Skeletal muscle satellite cell (primary cell): ENCODE results near the gene CFAP74.

Experiments
- H3K27me3 ChIP-seq: 2 replicates; pipeline ENCODE4 v1.7.0; 2013; ENCODE audit warnings: low read length; ENCODE audit not compliant: control insufficient read depth, insufficient read depth
- H3K36me3 ChIP-seq: 2 replicates; pipeline ENCODE4 v1.7.0; 2013; ENCODE audit warnings: mild to moderate bottlenecking, control low read depth, low read length; ENCODE audit not compliant: insufficient read depth
- H3K4me1 ChIP-seq: 2 replicates; pipeline ENCODE4 v1.7.0; 2013; ENCODE audit warnings: low read length; ENCODE audit not compliant: control insufficient read depth, insufficient read depth
- H3K4me2 ChIP-seq: 2 replicates; pipeline ENCODE4 v1.7.0; 2013; ENCODE audit warnings: mild to moderate bottlenecking, low read length
- H3K4me3 ChIP-seq: 2 replicates; pipeline ENCODE4 v1.7.0; 2013; ENCODE audit warnings: low read length
- H3K9ac ChIP-seq: 2 replicates; pipeline ENCODE4 v1.7.0; 2013; ENCODE audit warnings: mild to moderate bottlenecking, low read depth, low read length, moderate library complexity
- H3K9me3 ChIP-seq: replicated peaks from 2 replicates; pipeline ENCODE4 v1.7.0; 2013; ENCODE audit warnings: mild to moderate bottlenecking, control low read depth, low read length

CFAP74 gene

GRCh38 chr1:1958071-1958541, 45.5 kb downstream of the CFAP74 start:
- Histone ChIP-seq H3K9ac (no peak overlapping the region), H3K4me2 (no peak overlapping the region), H3K36me3 (no peaks in the 10 kb centered on the region), H3K4me1 (peaks cover 5% of the 10 kb centered on the region), H3K9me3 (no peaks in the 10 kb centered on the region), H3K27me3 (peaks cover 63% of the 10 kb centered on the region), H3K4me3 (no peak overlapping the region)

GRCh38 chr1:1957533-1957961, 46.0 kb downstream of the CFAP74 start:
- Histone ChIP-seq H3K4me1 (peaks cover 5% of the 10 kb centered on the region), H3K9ac (no peak overlapping the region), H3K4me3 (no peak overlapping the region), H3K36me3 (no peaks in the 10 kb centered on the region), H3K9me3 (no peaks in the 10 kb centered on the region), H3K27me3 (peaks cover 62% of the 10 kb centered on the region), H3K4me2 (no peak overlapping the region)

GRCh38 chr1:1956586-1957532, 46.7 kb downstream of the CFAP74 start:
- no peaks in the 10 kb centered on the region for H3K9me3 ChIP-seq
- no peak overlapping the region for H3K9ac ChIP-seq
- peaks cover 5% of the 10 kb centered on the region for H3K4me1 ChIP-seq
- H3K36me3 ChIP-seq = no peaks in the 10 kb centered on the region
- no peak overlapping the region for H3K4me3 ChIP-seq
- peaks cover 61% of the 10 kb centered on the region for H3K27me3 ChIP-seq
- no peak overlapping the region for H3K4me2 ChIP-seq

- Histone ChIP-seq H3K9ac (no peak overlapping the region), H3K4me1 (peaks cover 5% of the 10 kb centered on the region), H3K4me3 (no peak overlapping the region), H3K36me3 (no peaks in the 10 kb centered on the region), H3K27me3 (peaks cover 57% of the 10 kb centered on the region), H3K9me3 (no peaks in the 10 kb centered on the region), H3K4me2 (no peak overlapping the region)
Observed at GRCh38 chr1:1956101-1956500, 47.5 kb downstream of the CFAP74 start.

GRCh38 chr1:1955621-1956094, 47.9 kb downstream of the CFAP74 start:
- Histone ChIP-seq H3K4me2 (no peak overlapping the region), H3K9ac (no peak overlapping the region), H3K27me3 (peaks cover 57% of the 10 kb centered on the region), H3K4me3 (no peak overlapping the region), H3K9me3 (no peaks in the 10 kb centered on the region), H3K36me3 (no peaks in the 10 kb centered on the region), H3K4me1 (peaks cover 5% of the 10 kb centered on the region)

GRCh38 chr1:1954831-1955441, 48.6 kb downstream of the CFAP74 start:
- H3K9ac ChIP-seq = no peak overlapping the region
- no peaks in the 10 kb centered on the region for H3K36me3 ChIP-seq
- H3K9me3 ChIP-seq = no peaks in the 10 kb centered on the region
- peaks cover 4% of the 10 kb centered on the region for H3K4me1 ChIP-seq
- H3K4me3 ChIP-seq = no peak overlapping the region
- H3K4me2 ChIP-seq = no peak overlapping the region
- H3K27me3 ChIP-seq = peaks cover 53% of the 10 kb centered on the region

- Histone ChIP-seq H3K4me2 (no peak overlapping the region), H3K36me3 (no peaks in the 10 kb centered on the region), H3K4me1 (no peaks in the 10 kb centered on the region), H3K4me3 (no peak overlapping the region), H3K9me3 (no peaks in the 10 kb centered on the region), H3K9ac (no peak overlapping the region), H3K27me3 (peaks cover 51% of the 10 kb centered on the region)
Observed at GRCh38 chr1:1954015-1954414, 49.6 kb downstream of the CFAP74 start.

GRCh38 chr1:1950940-1951339, 52.6 kb downstream of the CFAP74 start:
- H3K4me3 ChIP-seq = no peak overlapping the region
- H3K9me3 ChIP-seq = no peaks in the 10 kb centered on the region
- no peaks in the 10 kb centered on the region for H3K36me3 ChIP-seq
- H3K9ac ChIP-seq = no peak overlapping the region
- no peak overlapping the region for H3K4me2 ChIP-seq
- peaks cover 46% of the 10 kb centered on the region for H3K27me3 ChIP-seq
- no peaks in the 10 kb centered on the region for H3K4me1 ChIP-seq

- no peak overlapping the region for H3K4me2 ChIP-seq
- H3K4me3 ChIP-seq = no peak overlapping the region
- H3K27me3 ChIP-seq = peaks cover 47% of the 10 kb centered on the region
- no peaks in the 10 kb centered on the region for H3K9me3 ChIP-seq
- no peaks in the 10 kb centered on the region for H3K36me3 ChIP-seq
- no peak overlapping the region for H3K9ac ChIP-seq
- peaks cover 3% of the 10 kb centered on the region for H3K4me1 ChIP-seq
Observed at GRCh38 chr1:1948783-1949182, 54.8 kb downstream of the CFAP74 start.

GRCh38 chr1:1947493-1947892, 56.1 kb downstream of the CFAP74 start:
- Histone ChIP-seq H3K4me3 (no peak overlapping the region), H3K4me1 (peaks cover 3% of the 10 kb centered on the region), H3K9me3 (no peaks in the 10 kb centered on the region), H3K27me3 (peaks cover 48% of the 10 kb centered on the region), H3K36me3 (no peaks in the 10 kb centered on the region), H3K4me2 (no peak overlapping the region), H3K9ac (no peak overlapping the region)

- Histone ChIP-seq H3K36me3 (no peaks in the 10 kb centered on the region), H3K4me2 (no peak overlapping the region), H3K27me3 (peaks cover 57% of the 10 kb centered on the region), H3K9ac (no peak overlapping the region), H3K4me1 (peaks cover 3% of the 10 kb centered on the region), H3K9me3 (no peaks in the 10 kb centered on the region), H3K4me3 (no peak overlapping the region)
Observed at GRCh38 chr1:1946540-1946939, 57.0 kb downstream of the CFAP74 start.
